GM19463 (cell line): ENCODE results near the gene ALPL.
"Not testable (repeated sequence)": the region's sequence is repeated elsewhere in the genome, so short reads cannot be mapped to it uniquely, and the experiment has no call there.

ENCODE experiments used
- ATAC-seq: cut with Tn5 transposase; IDR thresholded peaks from one replicate; pipeline ENCODE4 v1.9.1; 2021; ENCODE audit warnings: mild to moderate bottlenecking, moderate library complexity; ENCODE audit not compliant: unreplicated experiment

The ALPL gene

GRCh38 chr1:21553116-21553926 is 44.1 kb downstream of the ALPL start:
- no peak for ATAC-seq

GRCh38 chr1:21559788-21560567 is 50.8 kb downstream of the ALPL start:
- no peak for ATAC-seq

GRCh38 chr1:21560916-21561638 is 51.9 kb downstream of the ALPL start:
- no peak for ATAC-seq

GRCh38 chr1:21562896-21563295 is 53.7 kb downstream of the ALPL start:
- no peak for ATAC-seq

- ATAC-seq, result no peak
Observed at GRCh38 chr1:21563971-21564370, 54.7 kb downstream of the ALPL start.

GRCh38 chr1:21564521-21565095 is 55.4 kb downstream of the ALPL start:
- ATAC-seq, result no peak

- ATAC-seq, result no peak
Observed at GRCh38 chr1:21565285-21565684, 56.1 kb downstream of the ALPL start.

GRCh38 chr1:21566361-21566760 is 57.1 kb downstream of the ALPL start:
- not testable (repeated sequence) for ATAC-seq

- ATAC-seq, result no peak
Observed at GRCh38 chr1:21567241-21568005, 58.2 kb downstream of the ALPL start.

- no peak for ATAC-seq
Observed at GRCh38 chr1:21568006-21568746, 59.0 kb downstream of the ALPL start.

- no peak for ATAC-seq
Observed at GRCh38 chr1:21568809-21569385, 59.7 kb downstream of the ALPL start.

- no peak for ATAC-seq
Observed at GRCh38 chr1:21569820-21570527, 60.8 kb downstream of the ALPL start.

GRCh38 chr1:21570528-21570875 is 61.3 kb downstream of the ALPL start:
- no peak for ATAC-seq

GRCh38 chr1:21570885-21571284 is 61.7 kb downstream of the ALPL start:
- no peak for ATAC-seq

- ATAC-seq, result no peak
Observed at GRCh38 chr1:21572221-21572620, 63.0 kb downstream of the ALPL start.

GRCh38 chr1:21572735-21573277 is 63.6 kb downstream of the ALPL start:
- ATAC-seq, result no peak

GRCh38 chr1:21573475-21573874 is 64.3 kb downstream of the ALPL start:
- ATAC-seq, result no peak

GRCh38 chr1:21573971-21574465 is 64.8 kb downstream of the ALPL start:
- ATAC-seq, result no peak
